NCI-H774 (cell line): ENCODE measurements around the gene PCID2.
"Not testable (repeated sequence)": the region's sequence is repeated elsewhere in the genome, so short reads cannot be mapped to it uniquely, and the experiment has no call there.

ENCODE experiments used
- DNase-seq: peaks from one replicate; lab custom pipeline; 2025; lab: John Stamatoyannopoulos, UW

Gene PCID2

DNA sequence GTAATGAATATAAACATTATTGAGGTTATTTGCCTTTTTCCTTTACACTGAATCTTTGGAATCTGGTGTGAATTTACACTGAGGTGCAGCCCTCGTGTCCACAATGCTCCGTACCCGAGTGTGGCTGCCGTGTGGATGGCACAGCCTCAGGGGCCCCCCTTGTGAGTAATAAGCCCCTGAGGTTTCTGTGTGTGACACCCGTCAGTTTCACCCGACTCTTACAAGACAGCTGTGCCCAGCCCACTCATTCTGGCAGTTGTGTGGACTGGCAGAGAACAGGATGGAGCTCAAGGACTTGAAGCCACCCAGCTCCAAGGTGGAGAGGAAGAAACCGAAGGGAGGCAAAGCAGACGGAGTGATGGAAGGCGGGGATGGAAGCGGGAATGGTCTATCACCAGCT lies 42.2 kb downstream of the PCID2 start:
- DNase-seq: no peak

DNA sequence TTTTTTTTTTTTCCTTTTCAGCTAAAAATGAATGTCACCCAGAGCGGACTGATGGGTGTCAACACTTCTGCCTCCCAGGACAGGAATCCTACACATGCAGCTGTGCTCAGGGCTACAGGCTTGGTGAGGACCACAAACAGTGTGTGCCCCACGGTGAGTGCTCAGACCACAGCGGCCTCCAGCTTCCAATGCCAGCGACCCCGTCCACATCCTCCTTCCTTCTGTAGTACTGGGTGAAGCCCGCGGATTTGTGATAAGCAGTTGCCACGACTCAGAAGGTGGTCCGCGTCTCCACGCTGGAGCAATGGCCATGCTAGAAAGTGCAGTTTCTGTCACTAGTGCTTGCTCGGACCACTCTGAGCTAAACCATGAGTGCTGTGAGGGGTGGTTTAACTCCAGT lies 44.0 kb downstream of the PCID2 start:
- no peak for DNase-seq

DNA sequence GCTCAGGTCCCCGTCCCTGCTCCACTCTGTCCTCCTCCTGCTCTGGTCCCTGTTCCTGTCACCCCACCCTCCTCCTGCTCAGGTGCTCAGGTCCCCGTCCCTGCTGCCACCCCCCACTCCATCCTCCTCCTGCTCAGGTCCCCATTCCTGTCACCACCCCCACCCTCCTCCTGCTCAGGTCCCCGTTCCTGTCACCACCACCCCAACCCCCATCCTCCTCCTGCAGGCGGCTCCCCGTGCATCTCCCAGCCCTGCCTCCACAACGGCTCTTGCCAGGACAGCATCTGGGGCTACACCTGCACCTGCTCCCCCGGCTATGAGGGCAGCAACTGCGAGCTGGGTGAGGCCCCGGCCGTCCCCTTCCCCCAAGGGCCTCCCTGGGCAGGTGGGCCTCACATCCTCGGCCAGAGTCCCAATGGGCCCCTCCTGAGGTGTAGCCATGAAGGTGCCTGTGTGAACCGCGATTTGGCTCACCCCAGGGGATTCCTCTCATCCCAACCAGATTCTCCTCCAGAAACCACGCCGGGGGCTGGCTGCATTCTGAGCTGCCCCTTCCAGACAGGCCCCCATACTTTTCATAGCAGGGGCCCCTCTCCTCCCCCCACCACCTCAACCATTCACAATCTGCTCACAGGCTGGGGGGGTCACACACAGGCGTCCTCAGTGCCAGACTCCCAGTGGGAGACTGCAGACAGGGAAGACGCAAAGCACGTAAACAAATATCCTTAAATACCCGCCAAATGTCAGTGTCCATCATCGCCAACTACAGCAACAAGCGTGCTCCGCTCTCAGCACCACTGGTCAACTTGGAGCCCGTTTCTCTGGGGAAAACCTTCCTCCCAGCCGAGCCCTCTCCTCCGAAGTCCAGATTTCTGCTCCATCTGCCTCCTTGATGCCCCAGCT lies 45.4 kb downstream of the PCID2 start:
- DNase-seq: no peak

DNA sequence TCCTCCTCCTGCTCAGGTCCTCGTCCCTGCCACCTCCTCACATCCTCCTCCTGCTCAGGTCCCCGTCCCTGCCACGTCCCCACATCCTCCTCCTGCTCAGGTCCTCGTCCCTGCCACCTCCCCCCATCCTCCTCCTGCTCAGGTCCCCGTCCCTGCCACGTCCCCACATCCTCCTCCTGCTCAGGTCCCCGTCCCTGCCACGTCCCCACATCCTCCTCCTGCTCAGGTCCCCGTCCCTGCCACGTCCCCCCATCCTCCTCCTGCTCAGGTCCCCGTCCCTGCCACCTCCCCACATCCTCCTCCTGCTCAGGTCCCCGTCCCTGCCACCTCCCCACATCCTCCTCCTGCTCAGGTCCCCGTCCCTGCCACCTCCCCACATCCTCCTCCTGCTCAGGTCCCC lies 46.5 kb downstream of the PCID2 start:
- DNase-seq: not testable (repeated sequence)

DNA sequence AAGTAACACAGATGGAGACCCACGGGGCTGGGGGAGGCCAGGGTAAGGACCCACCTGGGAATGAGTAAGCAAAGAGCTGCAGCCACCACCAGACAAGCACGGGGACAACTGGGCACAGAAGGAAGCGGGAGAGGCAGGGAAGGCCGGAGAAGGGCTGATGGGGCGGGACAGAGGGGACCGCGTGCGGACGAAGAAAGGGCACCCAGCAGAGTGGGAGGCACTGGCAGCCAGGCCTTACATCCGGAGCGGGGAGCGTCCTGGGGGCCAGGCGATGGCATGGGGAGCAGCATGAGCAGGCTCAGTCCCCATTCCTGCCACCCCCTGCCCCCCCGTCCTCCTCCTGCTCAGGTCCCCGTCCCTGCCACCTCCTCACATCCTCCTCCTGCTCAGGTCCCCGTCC lies 47.0 kb downstream of the PCID2 start:
- no peak for DNase-seq

DNA sequence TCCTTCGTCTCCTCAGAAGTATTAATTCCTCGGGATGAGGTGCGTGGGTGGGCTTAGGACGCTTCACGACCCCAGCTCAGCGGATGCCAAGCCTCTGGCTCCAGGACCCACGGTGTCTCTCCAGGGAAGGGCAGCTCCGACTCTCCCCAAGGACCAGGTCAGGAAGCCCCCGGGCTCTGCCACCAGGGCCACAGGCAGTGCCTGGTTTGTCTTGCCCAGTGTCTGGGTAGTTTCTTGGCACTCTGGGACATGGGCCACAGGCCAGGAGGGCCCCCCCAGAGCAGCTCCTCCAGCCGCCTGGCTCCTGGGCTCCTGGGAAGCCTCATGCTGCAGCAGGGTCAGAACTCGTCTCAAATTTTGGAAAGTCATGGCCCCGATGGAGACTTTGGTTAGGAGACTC lies 47.5 kb downstream of the PCID2 start:
- DNase-seq: no peak

DNA sequence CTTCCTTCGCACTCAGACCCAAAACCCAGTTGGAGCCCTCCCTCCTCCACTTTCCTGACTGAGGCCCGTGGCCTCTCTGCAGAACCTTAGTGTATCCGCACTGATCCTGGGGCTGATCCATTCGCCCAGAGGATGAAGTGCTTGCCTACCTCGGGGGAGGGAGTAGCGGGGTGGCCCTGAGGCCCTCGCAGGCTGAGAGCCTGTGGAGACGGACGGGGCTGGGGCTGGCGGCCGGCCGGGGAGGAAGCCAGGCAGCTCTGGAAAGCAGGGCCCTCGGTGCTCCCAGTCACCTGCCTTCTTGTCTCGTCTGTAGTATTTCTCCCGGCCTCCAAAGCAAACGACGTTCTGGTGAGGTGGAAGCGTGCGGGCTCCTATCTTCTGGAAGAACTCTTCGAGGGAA lies 48.8 kb downstream of the PCID2 start:
- no peak for DNase-seq

DNA sequence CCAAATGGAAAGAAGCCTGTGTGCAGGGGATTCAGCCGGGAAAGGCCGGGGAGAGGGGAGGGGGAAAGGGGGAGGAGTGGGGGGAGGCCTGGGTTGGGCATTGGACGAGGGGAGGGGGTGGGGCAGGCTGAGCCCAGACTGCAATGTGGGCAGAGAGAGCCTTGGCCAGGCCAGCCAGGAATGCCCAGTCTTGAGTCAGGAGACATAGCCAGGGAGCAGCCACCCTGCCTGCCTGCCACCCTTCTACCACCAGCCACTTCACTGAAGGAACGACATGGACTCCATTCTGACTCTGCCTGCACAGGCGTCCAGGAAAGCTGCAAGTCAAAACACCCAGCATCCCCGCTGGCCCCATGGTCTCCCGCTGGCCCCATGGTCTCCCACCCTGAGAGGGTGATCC lies 49.5 kb downstream of the PCID2 start:
- no peak for DNase-seq

DNA sequence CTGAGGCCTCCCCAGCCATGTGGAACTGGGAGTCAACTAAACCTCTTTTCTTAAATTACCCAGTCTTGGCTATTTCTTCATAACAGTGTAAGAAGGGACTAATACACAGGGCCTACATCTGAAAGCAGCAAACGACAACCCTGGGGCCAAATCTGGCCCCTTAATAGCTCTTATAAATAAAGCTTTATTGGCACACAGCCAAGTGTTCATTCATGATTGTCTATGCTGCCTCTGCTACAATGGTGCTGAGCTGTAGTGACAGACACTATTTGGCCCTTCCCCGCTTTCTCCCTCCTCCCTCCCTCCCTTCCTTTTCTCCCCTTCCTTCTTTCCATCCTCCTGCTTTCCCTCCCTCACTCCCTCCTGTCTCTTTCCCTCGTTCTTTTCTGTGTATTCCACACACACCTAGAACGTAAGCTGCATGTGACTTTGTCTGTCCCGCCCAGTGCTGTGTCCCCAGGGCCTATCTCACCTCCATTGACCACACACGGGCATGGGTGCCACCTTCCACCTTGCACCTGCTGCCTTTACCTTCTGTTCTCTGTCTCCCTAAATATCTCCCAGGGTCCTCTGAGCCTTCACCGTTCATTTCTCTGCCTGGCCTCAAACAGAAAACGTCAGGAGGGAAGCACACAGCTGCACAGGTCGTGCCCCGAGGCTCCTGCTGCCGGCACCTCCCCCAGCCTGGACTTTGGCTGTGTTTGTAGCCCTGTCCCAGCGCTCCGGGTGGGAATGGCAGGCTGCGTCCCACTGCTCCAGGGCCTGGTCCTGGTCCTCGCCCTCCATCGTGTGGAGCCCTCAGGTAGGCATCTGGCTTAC lies 50.3 kb downstream of the PCID2 start, which contains the start of gene PROZ:
PROZ (plus strand) TSS at position 720 of the 819 bp plus-strand sequence; CDS start at position 733, 13 bp downstream.
- no peak for DNase-seq

DNA sequence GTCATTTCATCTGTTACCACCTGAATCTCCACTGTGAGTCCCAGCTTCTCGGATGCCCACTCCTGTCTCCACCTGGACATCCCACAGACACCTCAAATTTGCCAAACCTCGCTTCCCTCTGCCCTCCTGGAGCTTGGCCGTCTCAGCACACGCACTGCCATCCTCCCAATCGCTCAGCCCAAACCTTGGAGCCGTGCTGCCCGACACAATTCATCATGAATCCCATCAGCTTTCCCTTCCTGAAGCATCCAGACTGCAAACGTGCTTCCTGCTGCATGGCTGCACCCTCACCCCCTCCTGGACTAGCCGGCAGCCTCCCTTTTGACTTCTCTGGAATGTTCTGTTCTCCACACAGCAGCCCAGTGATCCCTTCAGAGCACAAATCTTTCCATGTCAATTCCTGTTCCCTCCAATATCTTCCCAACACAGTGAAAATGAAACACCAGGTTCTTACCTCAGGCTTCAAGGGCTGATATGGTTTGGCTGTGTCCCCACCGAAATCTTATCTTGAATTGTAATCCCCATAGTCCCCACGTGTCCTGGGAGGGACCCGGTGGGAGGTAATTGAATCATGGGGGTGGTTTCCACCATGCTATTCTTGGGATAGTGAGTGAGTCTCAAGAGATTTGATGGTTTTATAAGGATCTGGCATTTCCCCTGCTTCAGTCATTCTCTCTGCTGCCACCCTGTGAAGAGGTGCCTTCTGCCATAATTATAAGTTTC lies 51.1 kb downstream of the PCID2 start:
- DNase-seq: no peak

DNA sequence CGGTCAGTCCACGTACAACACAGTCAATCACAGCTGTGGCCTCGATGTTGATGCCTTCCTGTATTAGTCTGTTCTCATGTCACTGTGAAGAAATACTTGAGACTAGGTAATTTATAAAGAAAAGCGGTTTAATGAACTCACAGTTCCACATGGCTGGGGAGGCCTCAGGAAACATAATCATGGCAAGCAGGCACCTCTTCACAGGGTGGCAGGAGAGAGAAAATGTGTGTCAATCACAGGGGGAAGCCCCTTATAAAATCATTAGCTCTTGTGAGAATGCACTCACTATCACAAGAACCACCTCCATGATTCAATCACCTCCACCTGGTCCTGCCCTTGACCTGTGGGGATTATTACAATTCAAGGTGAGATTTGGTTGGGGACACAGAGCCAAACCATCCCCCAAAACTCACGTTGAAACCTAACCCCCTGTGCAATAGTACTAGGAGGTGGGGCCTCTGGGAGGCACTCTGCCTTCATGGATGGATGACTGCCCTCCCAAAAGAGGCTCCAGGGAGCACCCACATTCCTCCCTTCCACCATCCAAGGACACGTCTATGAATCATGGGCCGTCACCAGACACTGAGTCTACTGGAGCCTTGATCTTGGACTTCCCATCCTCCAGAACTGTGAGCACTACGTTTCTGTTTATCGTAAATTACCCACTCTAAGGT lies 52.4 kb downstream of the PCID2 start:
- DNase-seq: no peak

DNA sequence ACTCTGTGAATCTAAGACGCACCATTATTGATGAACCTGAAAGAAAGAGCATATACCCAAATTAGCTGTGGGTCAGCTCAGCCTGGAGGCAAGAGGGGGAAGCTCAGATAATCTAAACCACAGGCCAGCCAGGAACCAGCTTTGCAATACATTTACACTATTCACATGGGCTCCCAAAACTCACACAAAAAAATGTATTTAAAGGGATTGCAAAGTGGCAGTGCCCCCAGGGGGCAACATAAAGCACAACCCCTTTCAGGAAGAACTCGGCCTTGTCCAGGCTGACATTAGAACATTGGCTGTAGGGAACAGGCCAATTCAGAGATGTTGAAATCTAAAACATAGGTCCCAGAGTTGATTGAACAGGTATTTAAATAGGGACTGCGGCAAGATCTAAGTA lies 53.3 kb downstream of the PCID2 start:
- no peak for DNase-seq

DNA sequence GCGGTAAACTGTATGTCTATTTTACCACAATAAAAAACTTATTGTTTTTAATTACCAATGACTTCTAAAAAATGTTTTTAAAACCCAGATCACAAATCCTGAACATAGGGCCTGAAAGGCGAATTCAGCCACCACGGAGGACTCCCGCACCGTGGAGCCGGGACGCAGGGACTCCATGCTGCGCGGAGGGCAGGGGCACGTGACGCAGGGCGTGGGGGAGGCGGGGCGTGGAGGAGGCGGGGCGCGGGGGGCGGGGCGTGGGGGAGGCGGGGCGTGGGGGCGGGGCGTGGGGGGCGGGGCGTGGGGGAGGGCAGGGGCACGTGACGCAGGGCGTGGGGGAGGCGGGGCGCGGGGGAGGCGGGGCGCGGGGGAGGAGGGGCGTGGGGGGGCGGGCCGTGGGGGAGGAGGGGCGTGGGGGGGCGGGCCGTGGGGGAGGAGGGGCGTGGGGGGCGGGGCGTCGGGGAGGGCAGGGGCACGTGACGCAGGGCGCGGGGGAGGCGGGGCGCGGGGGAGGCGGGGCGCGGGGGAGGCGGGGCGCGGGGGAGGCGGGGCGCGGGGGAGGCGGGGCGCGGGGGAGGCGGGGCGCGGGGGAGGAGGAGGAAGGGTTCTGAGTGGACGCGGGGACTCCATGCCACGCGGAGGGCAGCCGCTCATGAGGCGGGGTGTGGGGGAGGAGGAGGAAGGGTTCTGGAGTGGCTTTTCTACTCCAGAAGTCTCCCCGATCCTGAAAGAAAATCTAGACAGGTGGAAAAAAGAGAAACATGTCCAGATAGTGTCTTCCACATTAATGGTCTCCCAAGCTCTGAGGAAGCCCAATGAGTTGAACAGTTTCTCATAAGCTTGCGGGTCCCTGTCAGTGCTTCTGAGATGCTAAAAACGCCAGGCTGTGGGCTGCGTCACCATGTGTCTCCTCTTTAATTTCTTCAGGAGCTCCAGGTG lies 54.4 kb downstream of the PCID2 start:
- peak; percentile 88 for DNase-seq

DNA sequence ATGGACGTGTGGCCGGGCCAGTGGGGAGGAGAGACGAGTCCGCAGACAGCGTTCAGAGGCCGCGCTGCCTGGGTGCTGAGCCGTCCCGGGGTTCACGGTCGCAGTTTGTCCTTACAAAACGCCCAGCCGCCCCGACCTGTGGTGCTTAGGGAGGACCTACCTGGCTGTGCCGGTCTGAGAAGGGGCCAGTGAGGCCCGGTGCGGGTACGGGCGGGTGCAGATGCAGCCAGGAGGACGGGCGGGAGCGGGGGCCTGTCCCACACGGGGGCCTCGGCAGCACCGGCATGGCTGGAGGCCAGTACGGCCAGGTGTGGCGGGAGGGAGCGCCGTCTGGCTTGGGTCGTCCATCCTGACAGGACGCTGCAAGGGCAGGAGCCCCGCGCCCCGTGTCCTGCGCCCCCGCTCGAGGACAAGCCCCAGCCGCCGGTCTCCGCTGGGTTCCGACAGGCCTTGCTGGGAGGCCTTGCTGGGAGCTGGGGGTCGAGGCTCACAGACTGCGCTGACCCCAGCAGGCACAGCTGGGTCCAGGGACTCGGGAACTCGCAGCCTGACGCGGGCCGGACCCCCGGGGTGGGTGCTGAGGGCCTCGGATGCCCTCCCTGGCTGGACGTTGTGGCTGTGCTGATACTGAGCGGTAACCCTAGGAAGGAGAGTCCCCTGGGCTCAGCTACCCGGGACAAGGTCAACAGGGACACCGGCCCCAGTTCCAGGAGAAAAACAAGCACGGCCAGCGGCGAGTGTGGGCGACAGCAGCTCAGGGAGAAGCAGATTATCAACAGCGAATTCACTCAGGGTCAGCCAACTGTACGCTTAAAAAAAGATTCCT lies 55.3 kb downstream of the PCID2 start:
- peak; percentile 62 for DNase-seq

DNA sequence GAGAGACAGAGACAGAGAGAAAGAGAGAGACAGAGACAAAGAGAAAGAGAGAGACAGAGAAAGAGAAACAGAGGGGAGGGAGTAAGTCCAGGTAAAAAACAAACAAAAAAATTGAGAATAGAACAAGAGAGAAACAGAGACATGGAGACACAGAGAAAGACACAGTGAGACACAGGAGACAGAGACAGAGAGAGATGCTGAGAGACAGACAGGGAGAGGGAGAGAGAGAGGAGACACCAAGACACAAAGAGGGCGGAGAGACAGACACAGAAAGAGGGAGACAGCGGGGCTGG lies 55.8 kb downstream of the PCID2 start:
- DNase-seq: no peak

DNA sequence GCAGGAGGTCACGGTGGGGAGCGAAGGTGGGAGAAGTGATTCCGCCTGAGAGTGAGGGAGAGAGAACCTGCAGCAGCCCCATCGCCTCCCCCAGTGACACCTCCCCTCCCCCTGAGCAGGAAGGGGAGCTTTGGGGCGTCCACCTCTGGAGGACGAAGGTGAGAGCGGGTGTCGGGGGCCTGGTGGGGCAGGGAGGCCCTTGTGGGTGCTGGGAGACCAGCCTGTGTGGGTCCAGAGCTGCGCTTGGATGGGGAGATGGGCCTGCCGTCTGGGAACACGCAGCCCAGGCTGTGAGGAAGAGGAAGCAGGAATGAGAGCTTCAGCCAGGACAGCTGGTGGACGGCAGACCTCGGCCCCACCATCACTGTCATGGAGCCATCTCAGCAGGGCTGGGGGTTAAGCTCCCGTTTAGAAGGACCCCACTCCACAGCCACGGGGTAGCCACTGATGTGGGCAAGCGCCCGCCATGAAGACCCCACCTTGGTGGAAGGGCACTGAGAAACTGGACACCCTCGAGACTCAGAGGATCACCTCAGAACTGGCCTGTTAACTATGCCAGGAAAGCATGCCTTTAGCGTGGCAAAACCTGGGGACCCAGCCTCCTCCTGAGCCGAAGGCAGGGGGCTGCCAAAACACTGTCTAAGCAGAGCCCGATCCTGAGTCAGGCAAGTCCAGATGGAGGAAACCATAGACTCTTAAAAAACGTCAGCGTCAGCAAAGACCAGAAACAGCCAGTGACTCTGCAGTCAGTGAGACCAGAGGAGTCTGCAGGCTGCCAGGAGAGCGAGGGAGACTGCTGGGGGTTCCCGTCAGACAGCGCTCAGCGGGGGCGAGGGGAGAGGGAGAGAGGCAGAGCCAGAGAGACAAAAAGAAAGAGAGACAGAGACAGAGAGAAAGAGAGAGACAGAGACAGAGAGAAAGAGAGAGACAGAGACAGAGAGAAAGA lies 56.5 kb downstream of the PCID2 start:
- DNase-seq: no peak

DNA sequence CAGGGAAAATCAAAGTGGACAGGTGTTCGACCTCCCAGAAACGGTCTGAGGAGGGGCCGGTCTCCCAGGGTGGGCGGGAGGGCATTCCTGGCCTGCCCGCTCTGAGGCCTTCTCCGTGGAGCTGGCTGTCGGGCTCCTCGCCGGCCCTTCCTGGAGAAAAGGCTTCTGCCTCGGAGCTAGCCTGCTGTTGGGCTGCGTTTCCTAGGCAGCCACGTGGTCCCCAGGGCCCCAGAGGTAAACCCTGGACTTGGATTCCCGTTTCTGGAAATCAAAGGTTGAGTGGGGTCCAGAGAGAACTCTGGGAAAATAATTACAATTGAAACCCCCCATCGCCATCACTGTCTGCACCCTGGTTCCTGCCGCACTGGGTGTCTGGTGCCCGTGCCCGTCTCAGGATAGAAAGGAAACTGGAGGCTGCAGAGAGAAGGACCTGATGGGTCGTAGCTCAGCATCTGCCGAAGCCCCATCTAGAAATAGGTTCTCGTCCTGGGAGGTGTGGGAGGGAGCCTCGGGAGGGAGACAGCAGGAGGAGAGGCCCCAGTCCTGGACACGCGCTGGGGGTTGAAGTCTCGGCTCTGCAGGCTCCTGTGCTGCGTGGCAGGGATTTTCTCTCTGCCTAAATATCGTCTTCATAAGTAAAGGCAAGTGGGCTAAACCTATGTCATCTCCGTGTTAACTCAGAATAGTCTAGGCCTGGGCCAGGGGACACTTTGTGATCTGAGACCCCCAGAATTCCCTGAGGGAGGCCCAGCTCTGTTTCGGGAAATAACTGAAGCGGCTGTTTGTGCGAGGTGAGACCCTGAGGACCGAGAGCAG lies 57.7 kb downstream of the PCID2 start:
- DNase-seq: no peak
